Stomach (tissue), 9 donors: ENCODE data around the gene CDH23. TPM values are rescaled to one million over a fixed set of nuclear protein-coding genes. Genes with fewer than 3 reads are reported as not detected.
A peak's percentile ranks its signal among the peaks of the same experiment; 100 is the strongest.

Experiments
- DNase-seq, 2 donors: peaks; one replicate each; pipeline versions ENCODE4 v3.0.0 to v3.0.0-alpha.2; 2013 to 2019
- H3K27ac ChIP-seq, 5 donors: fragments of 200-600 bp in 4 of 5; sonication (generic) in 4 of 5; one replicate each; pipeline ENCODE4 v1.5.1; 2013 to 2019; ENCODE audit warnings: mild to moderate bottlenecking in 1 of 5, moderate library complexity in 1 of 5
- H3K27me3 ChIP-seq, 3 donors: fragments of 200-600 bp; sonication (generic); one replicate each; pipeline ENCODE4 v1.5.1; 2017 to 2019; ENCODE audit warnings: mixed run types in 1 of 3
- H3K36me3 ChIP-seq, 4 donors: fragments of 200-600 bp; sonication (generic); 1 replicate in 3 of 4; 2 replicates in 1 of 4; pipeline ENCODE4 v1.5.1; 2016 to 2019
- H3K4me1 ChIP-seq, 4 donors: fragments of 200-600 bp; sonication (generic); one replicate each; pipeline ENCODE4 v1.5.1; 2016 to 2019
- H3K4me3 ChIP-seq, 4 donors: fragments of 200-600 bp; sonication (generic) in 3 of 4; one replicate each; pipeline ENCODE4 v1.5.1; 2016 to 2019; ENCODE audit warnings: mild to moderate bottlenecking in 1 of 4
- H3K9me3 ChIP-seq, 4 donors: fragments of 200-600 bp; sonication (generic); one replicate each; pipeline ENCODE4 v1.5.1; 2016 to 2019
- EP300 ChIP-seq: sonication (generic); formaldehyde crosslinking; IDR thresholded peaks from one replicate; pipeline ENCODE4 v1.6.1; 2017; ENCODE audit warnings: antibody characterized with exemption
- POLR2A ChIP-seq, 4 donors: fragments of 450-650 bp; IDR thresholded peaks; one replicate each; pipeline ENCODE4 v1.6.1; 2016; ENCODE audit warnings: antibody characterized with exemption in 4 of 4, control low read depth in 2 of 4, mild to moderate bottlenecking in 1 of 4, moderate library complexity in 1 of 4
- POLR2AphosphoS5 ChIP-seq, 3 donors: sonication (generic); formaldehyde crosslinking; IDR thresholded peaks; one replicate each; pipeline ENCODE4 v1.6.1; 2016; ENCODE audit warnings: antibody characterized with exemption in 3 of 3
- WGBS, 5 donors: extraction: QIAGEN DNeasy Blood & Tissue Kit in 3 of 5; methylation state at CpG; one replicate each; pipeline versions ENCODE4 v1.1.5 to v1.1.7; 2013 to 2018; 5-methylcytosine and 5-hydroxymethylcytosine counted together
- intact Hi-C: fragments of 100-400 bp; cut with DNase I; formaldehyde crosslinking; loops from one replicate; pipeline ENCODE4 v1.15.1; 2023; ENCODE audit warnings: low total_unique reads
- polyA plus RNA-seq, 3 donors: library from polyadenylated mRNA; stranded (reverse); fragments of 200-250 nt; gene quantifications; one replicate each; pipeline ENCODE4 v1.2.3, GENCODE V29; 2013
- total RNA-seq, 5 donors: library from RNA; depleted of rRNA; stranded (reverse); fragments of >200 nt; gene quantifications; one replicate each; pipeline versions ENCODE4 v1.1.0 to v1.2.3, GENCODE V29; 2014 to 2016
- TF ChIP-seq, protein P1 (sequence below), 7 experiments: fragments of 450-650 bp in 4 of 7; fragments of 200-600 bp in 3 of 7; sonication (generic) in 3 of 7; IDR thresholded peaks; one replicate each; pipeline ENCODE4 v1.5.1; 2016 to 2019; ENCODE audit warnings: antibody characterized with exemption in 7 of 7, control low read depth in 2 of 7, mild to moderate bottlenecking in 1 of 7
- donor health status: healthy with polysubstance abuse.
- donor health status: Bipolar disorder and iron deficiency.
- donor health status: healthy.

Gene CDH23
- total and polyA plus RNA-seq, 8 donors: 0.31 to 8.2 (median 2.2) TPM

DNA sequence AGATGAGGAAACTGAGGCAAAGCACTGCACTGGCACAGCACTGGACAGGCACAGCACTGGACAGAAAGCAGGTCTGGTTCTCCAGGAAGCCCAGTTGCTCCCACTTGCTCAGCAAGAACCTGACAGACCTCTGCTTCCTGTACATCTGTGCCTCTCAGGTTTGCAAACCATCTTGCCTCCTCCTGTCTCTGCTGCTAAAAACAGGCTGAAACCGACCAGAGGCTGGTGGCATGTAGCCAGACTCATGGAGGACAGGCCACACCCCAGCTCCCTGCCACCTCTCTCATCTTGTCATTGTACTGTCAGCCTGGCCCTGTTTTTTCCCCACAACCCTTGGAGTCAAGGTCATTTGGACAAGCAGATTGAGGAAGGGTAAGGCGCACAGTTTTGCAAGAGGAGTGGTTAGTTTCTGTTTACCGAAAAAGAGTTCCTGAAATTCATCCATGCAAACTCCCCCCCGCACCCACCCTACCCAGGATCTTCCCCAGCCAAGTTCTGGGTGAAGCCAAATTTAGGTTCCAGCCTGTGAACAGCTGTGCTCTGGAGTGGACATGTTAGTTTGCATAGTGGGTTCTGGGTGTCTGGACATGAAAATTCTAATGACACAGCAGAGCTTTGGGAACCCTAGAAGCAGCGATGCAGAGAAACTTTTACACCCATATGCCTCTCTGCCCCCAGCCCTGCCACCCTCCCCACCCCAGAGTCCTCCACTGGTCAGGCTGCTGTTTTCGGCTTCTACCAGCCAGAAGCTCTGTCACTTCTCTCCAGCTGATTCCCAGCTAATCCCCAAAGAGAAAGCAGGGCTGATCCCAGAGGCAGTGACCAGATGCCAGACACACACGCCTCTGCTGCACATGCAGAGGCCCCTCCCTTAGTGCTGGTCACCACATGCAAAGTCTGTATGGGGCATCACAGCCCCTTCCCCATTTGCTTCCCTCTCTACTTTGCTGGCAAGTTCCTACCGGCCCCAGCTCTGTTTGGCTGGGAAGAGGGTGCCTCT is 331.3 kb downstream of the CDH23 start:
- TF ChIP-seq EP300 (no peak), POLR2A (IDR thresholded peaks at IDR 0.05) (no peak), POLR2AphosphoS5 (IDR thresholded peaks at IDR 0.05) (peak in 2 of 3 donors; percentile 16 to 54)
- TF ChIP-seq, protein P1, sequence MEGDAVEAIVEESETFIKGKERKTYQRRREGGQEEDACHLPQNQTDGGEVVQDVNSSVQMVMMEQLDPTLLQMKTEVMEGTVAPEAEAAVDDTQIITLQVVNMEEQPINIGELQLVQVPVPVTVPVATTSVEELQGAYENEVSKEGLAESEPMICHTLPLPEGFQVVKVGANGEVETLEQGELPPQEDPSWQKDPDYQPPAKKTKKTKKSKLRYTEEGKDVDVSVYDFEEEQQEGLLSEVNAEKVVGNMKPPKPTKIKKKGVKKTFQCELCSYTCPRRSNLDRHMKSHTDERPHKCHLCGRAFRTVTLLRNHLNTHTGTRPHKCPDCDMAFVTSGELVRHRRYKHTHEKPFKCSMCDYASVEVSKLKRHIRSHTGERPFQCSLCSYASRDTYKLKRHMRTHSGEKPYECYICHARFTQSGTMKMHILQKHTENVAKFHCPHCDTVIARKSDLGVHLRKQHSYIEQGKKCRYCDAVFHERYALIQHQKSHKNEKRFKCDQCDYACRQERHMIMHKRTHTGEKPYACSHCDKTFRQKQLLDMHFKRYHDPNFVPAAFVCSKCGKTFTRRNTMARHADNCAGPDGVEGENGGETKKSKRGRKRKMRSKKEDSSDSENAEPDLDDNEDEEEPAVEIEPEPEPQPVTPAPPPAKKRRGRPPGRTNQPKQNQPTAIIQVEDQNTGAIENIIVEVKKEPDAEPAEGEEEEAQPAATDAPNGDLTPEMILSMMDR (IDR thresholded peaks at IDR 0.05): no peak
- peaks cover 39 to 58% (median 46%) of the 10 kb centered on the region in 4 donors for H3K4me1 ChIP-seq
- DNase-seq: peak; percentile 70 to 86
- no peaks in the 10 kb centered on the region for H3K36me3 ChIP-seq
- H3K4me3 ChIP-seq: no peak overlapping the region
- intact Hi-C loops: no loop called here
- peak overlapping the region; percentile 72 to 92 (median 79) for H3K27ac ChIP-seq
- no peaks in the 10 kb centered on the region for H3K9me3 ChIP-seq
- 21 to 45% (median 31%) methylated on average over 8 of the region's 8 CpGs for WGBS, 5 donors
- H3K27me3 ChIP-seq: no peaks in the 10 kb centered on the region

DNA sequence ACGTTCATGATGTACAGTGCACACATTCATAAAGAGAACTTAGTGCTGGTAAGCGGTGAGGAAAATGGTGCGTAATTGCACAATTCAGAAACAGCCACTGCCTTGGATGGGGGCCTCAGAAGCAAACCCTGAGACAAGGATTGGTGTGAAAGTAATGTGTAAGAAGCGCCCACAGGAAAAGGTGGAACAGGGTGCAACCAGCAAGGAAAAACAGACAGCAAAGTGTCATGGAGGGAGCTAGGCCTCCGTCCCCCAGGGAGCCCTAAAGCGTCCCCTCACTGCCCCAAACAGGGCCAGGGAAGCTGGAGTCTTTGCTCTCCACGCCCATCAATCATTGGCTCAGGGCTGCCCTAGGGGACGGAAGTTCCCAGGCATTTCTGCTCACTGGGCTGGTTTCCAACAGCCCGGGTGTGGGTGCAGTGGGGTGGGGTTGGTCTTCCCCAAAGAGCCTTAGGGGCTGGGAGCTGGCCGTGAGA is 332.5 kb downstream of the CDH23 start:
- Histone ChIP-seq H3K36me3 (no peaks in the 10 kb centered on the region), H3K4me3 (no peak overlapping the region), H3K9me3 (no peaks in the 10 kb centered on the region), H3K27ac (peak overlapping the region; percentile 28 to 92 (median 79)), H3K4me1 (peaks cover 39 to 58% (median 46%) of the 10 kb centered on the region in 4 donors), H3K27me3 (no peaks in the 10 kb centered on the region)
- peak; percentile 57 to 83 for DNase-seq
- 39 to 50% (median 41%) methylated on average over 10 of the region's 10 CpGs for WGBS, 5 donors
- intact Hi-C loops: no loop called here
- TF ChIP-seq, protein P1 (IDR thresholded peaks at IDR 0.05): no peak
- TF ChIP-seq POLR2A (IDR thresholded peaks at IDR 0.05): no peak
- TF ChIP-seq EP300: no peak
- TF ChIP-seq POLR2AphosphoS5 (IDR thresholded peaks at IDR 0.05): peak in 1 of 3 donors; percentile 8

DNA sequence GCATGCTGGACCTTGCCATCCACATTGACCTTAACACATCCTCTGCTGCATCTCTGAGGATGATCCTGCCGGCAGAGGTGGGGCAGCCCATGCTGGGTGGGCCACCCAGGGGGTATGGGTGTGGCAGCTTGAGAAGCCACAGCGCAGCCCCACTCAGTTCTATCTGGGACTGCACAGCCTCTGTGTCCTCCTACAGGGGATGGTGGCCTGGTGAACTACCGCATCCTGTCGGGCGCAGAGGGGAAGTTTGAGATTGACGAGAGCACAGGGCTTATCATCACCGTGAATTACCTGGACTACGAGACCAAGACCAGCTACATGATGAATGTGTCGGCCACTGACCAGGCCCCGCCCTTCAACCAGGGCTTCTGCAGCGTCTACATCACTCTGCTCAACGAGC is 335.1 kb downstream of the CDH23 start:
- H3K27ac ChIP-seq: no peak overlapping the region
- H3K4me1 ChIP-seq: peaks cover 40 to 60% (median 49%) of the 10 kb centered on the region in 4 donors
- DNase-seq: no peak
- H3K4me3 ChIP-seq: no peak overlapping the region
- TF ChIP-seq, protein P1 (IDR thresholded peaks at IDR 0.05): no peak
- no peak for TF ChIP-seq POLR2A (IDR thresholded peaks at IDR 0.05)
- TF ChIP-seq EP300: no peak
- TF ChIP-seq POLR2AphosphoS5 (IDR thresholded peaks at IDR 0.05): no peak
- 87 to 94% (median 91%) methylated on average over 6 to 12 of the region's 12 CpGs for WGBS, 5 donors
- H3K27me3 ChIP-seq: no peaks in the 10 kb centered on the region
- H3K9me3 ChIP-seq: no peaks in the 10 kb centered on the region
- intact Hi-C loops: no loop called here
- no peaks in the 10 kb centered on the region for H3K36me3 ChIP-seq

DNA sequence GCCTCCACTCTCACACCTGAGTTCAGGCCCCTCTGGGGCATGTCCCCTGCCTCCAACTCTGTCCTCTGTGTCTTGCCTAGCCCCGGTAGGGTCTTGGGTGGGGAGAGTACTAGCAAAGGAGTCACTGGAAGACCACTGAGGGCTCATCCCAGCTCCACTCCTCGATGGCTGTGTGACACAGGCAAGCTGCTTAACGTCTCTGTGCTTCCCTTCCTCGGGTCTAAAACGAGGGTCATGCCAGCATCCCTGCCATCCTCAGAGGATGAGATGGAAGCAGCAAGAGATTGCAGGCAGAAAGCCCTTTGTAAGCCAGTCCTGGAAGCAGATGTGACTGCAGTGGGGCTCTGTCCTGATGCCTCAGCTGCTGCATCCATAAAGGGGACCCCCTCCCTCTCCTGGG is 338.1 kb downstream of the CDH23 start:
- no peak for DNase-seq
- Histone ChIP-seq H3K27ac (peak overlapping the region in 2 of 5 donors; percentile 68 to 79), H3K27me3 (no peaks in the 10 kb centered on the region), H3K9me3 (no peaks in the 10 kb centered on the region), H3K36me3 (no peaks in the 10 kb centered on the region), H3K4me3 (no peak overlapping the region), H3K4me1 (peaks cover 18 to 59% (median 32%) of the 10 kb centered on the region in 4 donors)
- 72 to 89% (median 87%) methylated on average over 5 of the region's 5 CpGs for WGBS, 5 donors
- TF ChIP-seq POLR2A (IDR thresholded peaks at IDR 0.05) (no peak), EP300 (no peak), POLR2AphosphoS5 (IDR thresholded peaks at IDR 0.05) (no peak)
- TF ChIP-seq, protein P1 (IDR thresholded peaks at IDR 0.05): no peak
- intact Hi-C loops: no loop called here
